ENCODE measurements around the gene ZNF93.

The ZNF93 gene

GRCh38 chr19:19871932-19872331 is 28.8 kb upstream of the ZNF93 start:
- peaks cover 49% of the 10 kb centered on the region for H3K36me3 ChIP-seq (ENCODE audit: low read length)
- H3K27ac ChIP-seq (ENCODE audit: low read depth, low read length) = no peak overlapping the region
- H3K9me2 ChIP-seq (replicated peaks; ENCODE audit: insufficient read depth, low read length) = no peaks in the 10 kb centered on the region
- peaks cover 15% of the 10 kb centered on the region; the same call in 1 of the 2 replicates for H3K9me3 ChIP-seq (ENCODE audit: insufficient read depth, low read length)
- TF ChIP-seq, protein P1, sequence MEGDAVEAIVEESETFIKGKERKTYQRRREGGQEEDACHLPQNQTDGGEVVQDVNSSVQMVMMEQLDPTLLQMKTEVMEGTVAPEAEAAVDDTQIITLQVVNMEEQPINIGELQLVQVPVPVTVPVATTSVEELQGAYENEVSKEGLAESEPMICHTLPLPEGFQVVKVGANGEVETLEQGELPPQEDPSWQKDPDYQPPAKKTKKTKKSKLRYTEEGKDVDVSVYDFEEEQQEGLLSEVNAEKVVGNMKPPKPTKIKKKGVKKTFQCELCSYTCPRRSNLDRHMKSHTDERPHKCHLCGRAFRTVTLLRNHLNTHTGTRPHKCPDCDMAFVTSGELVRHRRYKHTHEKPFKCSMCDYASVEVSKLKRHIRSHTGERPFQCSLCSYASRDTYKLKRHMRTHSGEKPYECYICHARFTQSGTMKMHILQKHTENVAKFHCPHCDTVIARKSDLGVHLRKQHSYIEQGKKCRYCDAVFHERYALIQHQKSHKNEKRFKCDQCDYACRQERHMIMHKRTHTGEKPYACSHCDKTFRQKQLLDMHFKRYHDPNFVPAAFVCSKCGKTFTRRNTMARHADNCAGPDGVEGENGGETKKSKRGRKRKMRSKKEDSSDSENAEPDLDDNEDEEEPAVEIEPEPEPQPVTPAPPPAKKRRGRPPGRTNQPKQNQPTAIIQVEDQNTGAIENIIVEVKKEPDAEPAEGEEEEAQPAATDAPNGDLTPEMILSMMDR (IDR thresholded peaks at IDR 0.05; ENCODE audit: insufficient read depth, low read length, poor library complexity, severe bottlenecking) = no peak
- no peak for TF ChIP-seq EZH2phosphoT487 (conservative IDR thresholded peaks at IDR 0.05; ENCODE audit: low read length)
- H3F3A ChIP-seq (ENCODE audit: insufficient read depth) = 0 out of 2 replicates have a peak, but pooled peaks cover 3% of the 10 kb centered on the region
- H3K4me3 ChIP-seq (ENCODE audit: insufficient read depth, low read length, poor library complexity, severe bottlenecking) = no peak overlapping the region
- peaks cover 99% of the 10 kb centered on the region for H3K79me2 ChIP-seq (ENCODE audit: insufficient read depth, low read length)
- no peak overlapping the region for H3K9ac ChIP-seq (ENCODE audit: low read length)
- no peaks in the 10 kb centered on the region for H4K20me1 ChIP-seq (ENCODE audit: low read depth, low read length)
- H2AFZ ChIP-seq (ENCODE audit: low read depth, low read length, severe bottlenecking) = no peak overlapping the region
- H3K27me3 ChIP-seq (ENCODE audit: low read length) = no peaks in the 10 kb centered on the region
- H3K4me2 ChIP-seq (ENCODE audit: low read depth, low read length, poor library complexity, severe bottlenecking) = no peak overlapping the region

GRCh38 chr19:19873381-19873780 is 27.4 kb upstream of the ZNF93 start:
- no peak overlapping the region for H3K27ac ChIP-seq (ENCODE audit: low read depth, low read length)
- no peak overlapping the region for H3K4me2 ChIP-seq (ENCODE audit: low read depth, low read length, poor library complexity, severe bottlenecking)
- H2AFZ ChIP-seq (ENCODE audit: low read depth, low read length, severe bottlenecking) = no peak overlapping the region
- H3K4me3 ChIP-seq (ENCODE audit: insufficient read depth, low read length, poor library complexity, severe bottlenecking) = no peak overlapping the region
- no peaks in the 10 kb centered on the region for H3K9me2 ChIP-seq (replicated peaks; ENCODE audit: insufficient read depth, low read length)
- H3K79me2 ChIP-seq (ENCODE audit: insufficient read depth, low read length) = peaks cover 98% of the 10 kb centered on the region
- TF ChIP-seq, protein P1 (IDR thresholded peaks at IDR 0.05; ENCODE audit: insufficient read depth, low read length, poor library complexity, severe bottlenecking) = no peak
- no peak for TF ChIP-seq EZH2phosphoT487 (conservative IDR thresholded peaks at IDR 0.05; ENCODE audit: low read length)
- peaks cover 60% of the 10 kb centered on the region for H3K36me3 ChIP-seq (ENCODE audit: low read length)
- 0 out of 2 replicates have a peak, but pooled peaks cover 3% of the 10 kb centered on the region for H3F3A ChIP-seq (ENCODE audit: insufficient read depth)
- H3K9ac ChIP-seq (ENCODE audit: low read length) = no peak overlapping the region
- H4K20me1 ChIP-seq (ENCODE audit: low read depth, low read length) = no peaks in the 10 kb centered on the region
- peaks cover 20% of the 10 kb centered on the region for H3K9me3 ChIP-seq (ENCODE audit: insufficient read depth, low read length)
- no peaks in the 10 kb centered on the region for H3K27me3 ChIP-seq (ENCODE audit: low read length)

DNA sequence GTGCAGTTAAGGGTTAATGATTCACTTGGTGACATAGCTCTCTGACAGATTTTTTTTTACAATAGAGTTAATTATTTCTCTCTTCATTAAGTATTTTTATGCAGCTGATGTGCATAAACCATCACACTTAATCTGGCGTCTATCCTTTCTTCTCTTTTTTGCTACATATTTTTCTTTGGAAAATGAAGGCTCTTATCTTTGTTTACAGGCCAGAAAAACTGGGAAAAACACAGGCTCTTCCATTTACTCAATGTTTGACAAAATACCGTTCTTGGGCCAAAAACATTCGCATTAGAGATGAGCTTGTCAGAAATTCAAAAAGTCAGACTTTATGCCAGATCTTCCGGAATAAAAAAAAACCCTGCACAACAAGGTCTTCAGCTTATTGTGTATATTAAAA is 23.0 kb upstream of the ZNF93 start:
- H3K4me3 ChIP-seq (ENCODE audit: insufficient read depth, low read length, poor library complexity, severe bottlenecking) = no peak overlapping the region
- peaks cover 81% of the 10 kb centered on the region for H3K79me2 ChIP-seq (ENCODE audit: insufficient read depth, low read length)
- no peak overlapping the region for H2AFZ ChIP-seq (ENCODE audit: low read depth, low read length, severe bottlenecking)
- TF ChIP-seq, protein P1 (IDR thresholded peaks at IDR 0.05; ENCODE audit: insufficient read depth, low read length, poor library complexity, severe bottlenecking) = no peak
- no peak for TF ChIP-seq EZH2phosphoT487 (conservative IDR thresholded peaks at IDR 0.05; ENCODE audit: low read length)
- peaks cover 27% of the 10 kb centered on the region for H3K9me3 ChIP-seq (ENCODE audit: insufficient read depth, low read length)
- no peak overlapping the region for H3K4me2 ChIP-seq (ENCODE audit: low read depth, low read length, poor library complexity, severe bottlenecking)
- no peaks in the 10 kb centered on the region for H4K20me1 ChIP-seq (ENCODE audit: low read depth, low read length)
- no peak overlapping the region for H3K9ac ChIP-seq (ENCODE audit: low read length)
- H3K27me3 ChIP-seq (ENCODE audit: low read length) = no peaks in the 10 kb centered on the region
- peaks cover 84% of the 10 kb centered on the region for H3K36me3 ChIP-seq (ENCODE audit: low read length)
- H3F3A ChIP-seq (ENCODE audit: insufficient read depth) = 0 out of 2 replicates have a peak, but pooled peaks cover 3% of the 10 kb centered on the region
- H3K27ac ChIP-seq (ENCODE audit: low read depth, low read length) = no peak overlapping the region
- no peaks in the 10 kb centered on the region for H3K9me2 ChIP-seq (replicated peaks; ENCODE audit: insufficient read depth, low read length)
